HepG2 (cell line): ENCODE measurements around the gene ATN1. TPM values are rescaled to one million over a fixed set of nuclear protein-coding genes. Genes with fewer than 3 reads are reported as not detected.

ENCODE experiments used
- ATAC-seq: fragments of 200-7000 bp; cut with Tn5 transposase; 3 replicates; pipeline ENCODE4 v1.9.1; 2020; ENCODE audit warnings: mild to moderate bottlenecking, moderate library complexity
- BruUV-seq: library from RNA; stranded (reverse); fragments of 400-500 nt; replicated peaks from 2 replicates; lab custom pipeline; 2021; lab: Mats Ljungman, UMichigan
- CTCF ChIA-PET: fragments of 300-600 bp; formaldehyde crosslinking; extraction: SDS; loops from one replicate; lab custom pipeline; 2021; ENCODE audit warnings: low total read pairs, inconsistent platforms, low intra/inter-chr PET ratio; lab: Yijun Ruan, JAX
- POLR2A ChIA-PET: fragments of 350-600 bp; sonication (Branson Sonifier 250); formaldehyde crosslinking; loops from one replicate; lab custom pipeline; 2020; ENCODE audit warnings: antibody characterized with exemption, inconsistent platforms; lab: Yijun Ruan, JAX
- DNase-seq: peaks from one replicate; pipeline ENCODE4 v3.0.0-alpha.2; 2015; ENCODE audit warnings: low spot score
- FAIRE-seq: peaks from 3 replicates; lab custom pipeline; 2011; peaks lifted over from hg19 to GRCh38; lab: Jason Lieb, UNC
- H2AFZ ChIP-seq: one replicate; pipeline ENCODE4 v1.6.1; 2011; ENCODE audit warnings: low read length, inconsistent platforms
- H3K27ac ChIP-seq: fragments of 300-600 bp; 3 replicates; pipeline ENCODE4 v1.8.0; 2011; ENCODE audit warnings: mixed run types, mild to moderate bottlenecking, mixed read lengths, low read length, inconsistent platforms; ENCODE audit not compliant: insufficient read depth; ENCODE audit errors: extremely low read length
- H3K27me3 ChIP-seq, 2 experiments: fragments of 200-600 bp in 1 of 2; 2 replicates in 1 of 2; 3 replicates in 1 of 2; pipeline versions ENCODE4 v1.6.0 to v1.8.0; 2011; ENCODE audit warnings: low read length in 2 of 2, mild to moderate bottlenecking in 2 of 2, moderate library complexity in 2 of 2, inconsistent platforms in 1 of 2; ENCODE audit not compliant: insufficient read depth in 2 of 2, control insufficient read depth in 1 of 2
- H3K36me3 ChIP-seq, 2 experiments: fragments of 200-600 bp in 1 of 2; replicated peaks in 1 of 2; 2 replicates in 1 of 2; 3 replicates in 1 of 2; pipeline versions ENCODE4 v1.5.1 to v1.8.0; 2011; ENCODE audit warnings: low read length in 2 of 2, inconsistent platforms in 1 of 2; ENCODE audit not compliant: insufficient read depth in 2 of 2, control insufficient read depth in 1 of 2
- H3K4me1 ChIP-seq: 2 replicates; pipeline ENCODE4 v1.5.1; 2012; ENCODE audit warnings: low read length, inconsistent platforms; ENCODE audit not compliant: insufficient read depth
- H3K4me2 ChIP-seq: 2 replicates; pipeline ENCODE4 v1.6.0; 2011; ENCODE audit warnings: low read depth, low read length, inconsistent platforms
- H3K4me3 ChIP-seq, 3 experiments: fragments of 200-600 bp in 1 of 3; sonication (generic), shearing (Covaris generic) in 1 of 3; replicated peaks in 1 of 3; 2 replicates each; pipeline ENCODE4 v1.5.1; 2011 to 2016; ENCODE audit warnings: low read length in 3 of 3, inconsistent platforms in 2 of 3, low read depth in 2 of 3, mild to moderate bottlenecking in 2 of 3, control low read depth in 1 of 3, mixed read lengths in 1 of 3; ENCODE audit not compliant: insufficient read depth in 1 of 3
- H3K79me2 ChIP-seq: one replicate; pipeline ENCODE4 v1.6.1; 2011; ENCODE audit warnings: low read length, inconsistent platforms; ENCODE audit not compliant: insufficient read depth
- H3K9ac ChIP-seq: 2 replicates; pipeline ENCODE4 v1.6.0; 2011; ENCODE audit warnings: mild to moderate bottlenecking, low read depth, low read length, inconsistent platforms; ENCODE audit not compliant: insufficient read depth
- H3K9me3 ChIP-seq: 2 replicates; pipeline ENCODE4 v1.5.1; 2012; ENCODE audit warnings: mild to moderate bottlenecking, low read length
- H4K20me1 ChIP-seq: 2 replicates; pipeline ENCODE4 v1.6.0; 2011; ENCODE audit warnings: inconsistent platforms, mild to moderate bottlenecking, low read length, moderate library complexity; ENCODE audit not compliant: insufficient read depth
- ARNT2 ChIP-seq: sonication (generic); formaldehyde crosslinking; IDR thresholded peaks from 2 replicates; pipeline ENCODE4 v1.8.0; 2022; ENCODE audit warnings: mild to moderate bottlenecking, low read depth, missing genetic modification reagents, moderate library complexity
- GZF1 ChIP-seq: sonication (generic); formaldehyde crosslinking; IDR thresholded peaks from 2 replicates; pipeline ENCODE4 v1.5.1; 2020; ENCODE audit warnings: mild to moderate bottlenecking, missing genetic modification reagents
- HIVEP1 ChIP-seq: sonication (generic); formaldehyde crosslinking; IDR thresholded peaks from 2 replicates; pipeline ENCODE4 v1.4.0; 2020; ENCODE audit warnings: mild to moderate bottlenecking, missing genetic modification reagents
- KLF9 ChIP-seq: IDR thresholded peaks from 2 replicates; pipeline ENCODE4 v1.6.1; 2016; ENCODE audit warnings: low read depth
- NFRKB ChIP-seq: fragments of 450-650 bp; IDR thresholded peaks from 2 replicates; pipeline ENCODE4 v1.6.1; 2017
- RNF2 ChIP-seq: fragments of 450-650 bp; conservative IDR thresholded peaks from 2 replicates; pipeline ENCODE4 v1.6.1; 2016; ENCODE audit warnings: low read depth
- SRF ChIP-seq: IDR thresholded peaks from 2 replicates; pipeline ENCODE4 v1.6.1; 2011; ENCODE audit warnings: mild to moderate bottlenecking, low read depth, low read length, moderate library complexity
- SRSF1 ChIP-seq: fragments of 200-400 bp; formaldehyde crosslinking; optimal IDR thresholded peaks from 2 replicates; pipeline ENCODE3; 2017; ENCODE audit warnings: mild to moderate bottlenecking, low read depth, low read length, moderate library complexity
- TEAD3 ChIP-seq: optimal IDR thresholded peaks from 2 replicates; pipeline ENCODE3; 2016; ENCODE audit warnings: borderline replicate concordance
- ZMYM3 ChIP-seq: sonication (generic); formaldehyde crosslinking; IDR thresholded peaks from 2 replicates; pipeline ENCODE4 v1.5.1; 2020; ENCODE audit warnings: mild to moderate bottlenecking, missing genetic modification reagents
- ZNF160 ChIP-seq: sonication (generic); formaldehyde crosslinking; IDR thresholded peaks from 2 replicates; pipeline ENCODE4 v1.8.0; 2022; ENCODE audit warnings: mild to moderate bottlenecking, inconsistent platforms, missing genetic modification reagents
- ZNF256 ChIP-seq: sonication (generic); formaldehyde crosslinking; conservative IDR thresholded peaks from 2 replicates; pipeline ENCODE4 v1.4.0; 2020; ENCODE audit warnings: missing genetic modification reagents
- ZNF484 ChIP-seq: sonication (generic); formaldehyde crosslinking; IDR thresholded peaks from 2 replicates; pipeline ENCODE4 v1.5.1; 2020; ENCODE audit warnings: mild to moderate bottlenecking, low read depth, missing genetic modification reagents, borderline replicate concordance
- ZNF547 ChIP-seq: sonication (generic); formaldehyde crosslinking; IDR thresholded peaks from 2 replicates; pipeline ENCODE4 v1.5.1; 2020; ENCODE audit warnings: mild to moderate bottlenecking, missing genetic modification reagents
- ZNF749 ChIP-seq: sonication (generic); formaldehyde crosslinking; IDR thresholded peaks from 2 replicates; pipeline ENCODE4 v1.8.0; 2022; ENCODE audit warnings: mild to moderate bottlenecking, missing genetic modification reagents, moderate library complexity, borderline replicate concordance
- ZSCAN21 ChIP-seq: sonication (generic); formaldehyde crosslinking; IDR thresholded peaks from 2 replicates; pipeline ENCODE4 v1.8.0; 2022; ENCODE audit warnings: mild to moderate bottlenecking, missing genetic modification reagents, moderate library complexity, borderline replicate concordance
- WGBS: methylation state at CpG from one replicate; pipeline ENCODE4 v1.1.6; 2017; ENCODE audit warnings: low lambda C conversion rate; 5-methylcytosine and 5-hydroxymethylcytosine counted together
- in situ Hi-C: cut with HindIII; loops from 2 replicates; pipeline ENCODE4 v1.10.0; 2017; ENCODE audit warnings: low pct_unique_long_range_greater_than_20kb; ENCODE audit not compliant: extremely low pct_ligation_motif_present
- intact Hi-C: fragments of 100-400 bp; cut with micrococcal nuclease; formaldehyde crosslinking; loops from one replicate; pipeline ENCODE4 v1.10.0; 2022; ENCODE audit not compliant: unreplicated experiment
- polyA plus RNA-seq, 8 experiments: library from polyadenylated mRNA; depleted of rRNA in 3 of 8; stranded (reverse) in 7 of 8; unstranded in 1 of 8; fragments of >200 nt; fragmentation: Illumina TruSeq in 4 of 8; extraction: Trizol in 4 of 8; gene quantifications; 2 replicates each; pipeline versions ENCODE4 v1.2.1 to v1.2.3, GENCODE V29; 2011 to 2016; ENCODE audit warnings: low read depth in 4 of 8, missing spikeins in 1 of 8, mixed read lengths in 1 of 8; ENCODE audit not compliant: insufficient read depth in 1 of 8
- total RNA-seq, 5 experiments: library from RNA; depleted of rRNA; stranded (reverse); fragments of >200 nt; fragmentation: Illumina TruSeq; extraction: Trizol; gene quantifications; 2 replicates each; pipeline ENCODE4 v1.2.3, GENCODE V29; 2016; ENCODE audit warnings: low read depth in 1 of 5
- TF ChIP-seq, protein P1 (sequence below): IDR thresholded peaks from 2 replicates; pipeline ENCODE4 v1.6.1; 2018; ENCODE audit warnings: missing genetic modification reagents, mild to moderate bottlenecking, missing compliant biosample characterization

ATN1 gene
- total and polyA plus RNA-seq, 2 of the 13 experiments (the other 11 are each of a cell fraction or from before 2014, with no cell fraction given) = 2.1 to 8.6 TPM

DNA sequence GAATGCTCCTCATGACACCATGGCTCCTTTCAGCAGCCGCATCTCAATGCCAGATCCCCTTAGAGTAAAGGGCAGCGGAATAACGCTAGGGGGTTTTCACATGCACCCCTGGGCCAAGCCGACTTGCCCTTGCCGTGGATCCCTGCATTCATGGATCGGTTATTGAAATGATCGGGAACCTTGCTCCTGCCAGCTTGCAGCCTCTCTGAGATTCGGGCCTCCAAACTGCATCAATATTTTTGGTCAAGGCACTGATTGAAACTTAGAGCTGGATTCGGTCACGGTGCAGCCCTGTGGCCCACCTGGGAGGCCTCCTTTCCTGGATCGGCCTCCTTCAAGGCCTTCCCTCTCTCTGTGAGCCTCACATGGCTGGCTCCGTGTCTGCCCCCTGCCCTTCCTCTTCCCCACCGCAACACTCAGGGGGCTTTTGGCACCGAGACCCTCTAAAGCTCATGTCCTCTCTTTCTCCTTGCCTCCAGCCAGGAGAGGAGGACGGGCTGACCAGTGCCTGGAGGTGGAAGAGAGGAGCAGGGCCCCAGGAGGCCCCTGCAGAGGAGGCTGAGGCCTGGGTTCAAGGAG is 25.2 kb downstream of the ATN1 start:
- Histone ChIP-seq H4K20me1 (no peaks in the 10 kb centered on the region), H3K9me3 (no peaks in the 10 kb centered on the region), H3K79me2 (no peaks in the 10 kb centered on the region), H2AFZ (no peak overlapping the region), H3K4me3 (no peak overlapping the region), H3K36me3 (no peaks in the 10 kb centered on the region; a peak in 1 of 5 replicates), H3K9ac (no peak overlapping the region), H3K4me2 (no peak overlapping the region), H3K27me3 (no peaks in the 10 kb centered on the region), H3K27ac (no peak overlapping the region), H3K4me1 (peaks cover 5% of the 10 kb centered on the region; the same call in 1 of the 2 replicates)
- no peak for FAIRE-seq
- ChIA-PET POLR2A (no interaction called here), CTCF (no interaction called here)
- no peak for ATAC-seq
- in situ Hi-C loops = no loop called here
- DNase-seq = no peak
- no TSS peak for BruUV-seq
- WGBS = 89% methylated on average over 15 of the region's 15 CpGs
- intact Hi-C loops = no loop called here
- TF ChIP-seq ZMYM3 (no peak), ZNF484 (CRISPR knock-in tag) (no peak), TEAD3 (CRISPR knock-in tag) (no peak), HIVEP1 (CRISPR knock-in tag) (no peak), SRSF1 (no peak), KLF9 (CRISPR knock-in tag) (no peak), RNF2 (no peak), ZNF160 (CRISPR knock-in tag) (no peak), ZNF749 (CRISPR knock-in tag) (no peak), GZF1 (no peak), ZSCAN21 (CRISPR knock-in tag) (no peak), ARNT2 (CRISPR knock-in tag) (no peak), ZNF256 (CRISPR knock-in tag) (no peak), NFRKB (no peak), ZNF547 (CRISPR knock-in tag) (no peak), SRF (no peak)
- TF ChIP-seq, protein P1, sequence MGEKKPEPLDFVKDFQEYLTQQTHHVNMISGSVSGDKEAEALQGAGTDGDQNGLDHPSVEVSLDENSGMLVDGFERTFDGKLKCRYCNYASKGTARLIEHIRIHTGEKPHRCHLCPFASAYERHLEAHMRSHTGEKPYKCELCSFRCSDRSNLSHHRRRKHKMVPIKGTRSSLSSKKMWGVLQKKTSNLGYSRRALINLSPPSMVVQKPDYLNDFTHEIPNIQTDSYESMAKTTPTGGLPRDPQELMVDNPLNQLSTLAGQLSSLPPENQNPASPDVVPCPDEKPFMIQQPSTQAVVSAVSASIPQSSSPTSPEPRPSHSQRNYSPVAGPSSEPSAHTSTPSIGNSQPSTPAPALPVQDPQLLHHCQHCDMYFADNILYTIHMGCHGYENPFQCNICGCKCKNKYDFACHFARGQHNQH (CRISPR knock-in tag) = no peak
